ENCODE data around the gene EPHA4.
A peak's percentile ranks its signal among the peaks of the same experiment; 100 is the strongest.

EPHA4 gene

DNA sequence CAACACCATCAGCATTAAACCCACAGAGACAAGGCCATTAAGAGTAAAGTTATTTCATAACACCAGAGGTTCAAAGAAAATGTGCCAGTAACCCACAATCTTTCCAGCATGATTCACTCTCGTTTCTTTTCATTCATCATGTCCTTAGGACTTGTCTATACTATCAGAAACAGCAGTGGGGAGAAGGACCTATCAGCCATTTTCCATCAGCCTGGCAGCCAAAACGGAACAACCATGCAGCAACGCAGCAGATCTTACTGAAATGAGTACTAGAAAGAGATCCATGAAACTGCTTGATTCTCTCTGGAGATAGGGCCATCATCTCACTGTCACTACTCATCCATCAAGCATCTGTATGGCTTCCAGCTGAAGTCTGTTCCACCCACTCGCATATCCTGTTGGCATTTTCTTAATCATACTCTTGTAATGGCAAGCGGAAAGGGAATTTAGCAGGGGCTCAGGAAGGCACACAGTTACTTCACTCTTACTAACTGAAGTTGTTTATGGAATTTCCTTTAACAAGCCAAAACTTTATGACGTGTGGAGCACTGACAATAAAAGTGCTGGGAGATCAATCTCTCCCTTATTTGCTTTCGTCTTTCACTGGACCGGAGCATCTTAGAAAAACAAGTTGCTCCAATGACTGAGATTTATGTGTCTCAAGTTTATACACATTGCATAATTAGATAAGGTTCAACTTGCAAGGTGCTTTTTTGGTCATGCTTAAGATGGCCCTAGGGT, 69.7 kb downstream of the EPHA4 start:
- DNase-seq, result no peak

DNA sequence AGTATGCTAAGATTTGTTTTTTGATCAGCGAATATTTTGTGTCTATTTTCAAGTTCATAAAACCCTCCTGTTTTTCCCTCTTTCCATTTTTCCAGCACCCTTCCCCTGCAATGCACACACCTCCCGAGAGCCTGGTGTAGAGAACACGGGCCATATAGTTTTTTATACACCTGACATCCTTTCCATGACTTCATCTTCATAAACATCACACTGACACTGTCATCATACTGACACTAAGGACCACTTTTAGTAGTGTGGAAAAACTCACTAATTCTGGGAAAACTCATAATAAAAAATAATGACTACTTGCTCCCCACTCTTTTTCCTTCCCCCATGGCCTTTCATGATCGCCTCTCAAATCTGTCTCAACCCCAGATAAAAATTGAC, 70.2 kb downstream of the EPHA4 start:
- no peak for DNase-seq

DNA sequence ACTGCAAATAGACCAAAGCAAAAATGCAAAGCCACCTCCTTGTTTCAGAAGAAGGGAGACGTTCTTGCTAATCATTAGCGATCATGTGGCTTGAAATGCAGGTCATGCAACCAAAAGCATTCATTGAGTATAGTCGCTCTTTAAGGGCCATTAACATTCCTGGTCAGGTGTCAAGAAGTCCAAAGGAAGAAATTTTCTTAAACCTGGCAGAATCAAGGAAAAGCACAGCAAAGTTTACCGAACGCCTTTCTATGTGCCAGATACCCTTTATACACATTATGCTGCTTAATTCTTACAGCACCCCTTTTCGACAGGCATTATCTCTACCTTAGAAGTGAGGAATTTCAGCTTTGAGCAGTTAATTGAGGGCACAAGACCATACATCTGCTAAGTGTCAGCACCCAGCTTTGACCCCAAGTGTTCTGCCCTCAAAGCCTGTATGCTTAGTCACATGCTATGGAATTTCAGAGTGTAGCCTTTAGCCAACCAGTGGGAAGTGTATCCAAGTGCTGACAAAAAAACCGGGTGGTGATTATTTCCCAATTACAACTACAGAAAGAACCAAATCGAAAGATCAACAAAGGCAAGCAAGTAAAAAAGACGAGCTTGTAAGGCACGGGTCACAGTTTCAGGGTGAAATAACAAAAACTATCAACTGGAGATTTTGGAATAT, 70.8 kb downstream of the EPHA4 start:
- peak; percentile 83 for DNase-seq

DNA sequence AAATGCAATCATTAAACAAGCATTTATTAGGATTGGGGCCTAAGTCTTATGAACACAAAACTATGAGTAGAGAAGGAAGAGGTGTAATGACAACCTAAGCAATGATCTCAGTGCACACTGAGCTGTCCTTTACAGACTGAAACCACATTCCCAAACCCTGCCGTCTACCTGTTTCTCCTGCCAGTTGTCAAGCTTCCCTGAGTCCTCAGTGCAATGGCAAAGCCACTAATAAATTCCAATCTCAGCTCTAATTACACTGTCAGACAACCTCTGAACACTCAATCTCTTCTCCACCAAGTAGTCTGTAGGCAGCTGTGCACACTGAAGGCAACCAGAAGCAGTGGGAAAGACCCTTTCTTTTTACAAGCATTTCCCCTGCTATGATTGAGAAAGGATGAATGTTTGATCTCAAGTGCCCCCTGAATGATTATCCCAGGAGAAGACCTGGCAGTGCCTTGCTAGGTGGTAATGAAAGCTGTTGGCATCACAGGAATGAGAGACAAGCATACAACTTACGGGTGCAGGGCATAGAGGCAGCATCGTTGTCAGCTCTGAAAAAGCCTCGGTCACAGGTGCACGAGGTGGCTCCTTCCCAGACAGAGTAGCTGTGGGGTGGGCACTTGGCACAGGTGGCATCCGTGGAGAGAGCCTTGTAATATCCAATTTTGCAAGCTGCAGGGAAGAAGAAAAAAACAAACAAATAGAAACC, 71.4 kb downstream of the EPHA4 start:
- peak; percentile 68 for DNase-seq

DNA sequence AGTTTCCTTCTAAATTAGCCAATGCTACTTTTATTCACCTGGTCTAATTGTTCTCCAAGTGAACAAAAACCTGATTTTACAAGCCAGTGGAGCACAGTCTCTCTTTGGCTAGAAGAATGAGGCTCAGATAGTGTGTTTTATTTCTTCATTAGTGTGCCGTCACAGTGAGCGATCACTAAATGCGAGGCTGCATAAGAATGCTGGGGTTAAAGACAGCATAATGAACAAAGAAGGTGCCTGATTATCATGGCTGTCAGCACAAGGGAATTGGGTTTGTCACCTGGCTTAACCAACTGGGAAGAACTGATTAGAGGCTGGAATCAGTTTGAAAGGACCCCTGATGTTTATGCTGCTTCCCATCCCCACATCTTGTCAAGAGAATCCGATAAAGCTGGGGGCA, 76.4 kb downstream of the EPHA4 start:
- no peak for DNase-seq

DNA sequence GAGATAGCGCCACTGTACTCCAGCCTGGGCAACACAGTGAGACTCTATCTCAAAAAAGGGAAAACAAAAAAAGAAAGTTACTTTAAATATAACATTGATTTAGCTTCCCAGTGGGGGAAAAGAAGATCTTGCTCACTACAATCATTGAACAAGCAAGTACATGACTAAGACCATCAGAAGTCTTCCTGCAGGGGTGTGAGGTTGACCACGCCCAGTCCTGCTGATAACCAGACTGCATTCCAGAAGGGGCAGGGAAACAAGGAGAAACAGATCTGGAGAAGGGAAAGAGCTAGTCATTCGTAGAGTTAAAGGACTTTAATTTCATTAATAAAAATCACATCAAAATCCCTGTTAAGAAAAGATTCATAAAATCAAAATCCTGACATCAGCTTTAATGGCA, 77.5 kb downstream of the EPHA4 start:
- DNase-seq, result peak; percentile 76

DNA sequence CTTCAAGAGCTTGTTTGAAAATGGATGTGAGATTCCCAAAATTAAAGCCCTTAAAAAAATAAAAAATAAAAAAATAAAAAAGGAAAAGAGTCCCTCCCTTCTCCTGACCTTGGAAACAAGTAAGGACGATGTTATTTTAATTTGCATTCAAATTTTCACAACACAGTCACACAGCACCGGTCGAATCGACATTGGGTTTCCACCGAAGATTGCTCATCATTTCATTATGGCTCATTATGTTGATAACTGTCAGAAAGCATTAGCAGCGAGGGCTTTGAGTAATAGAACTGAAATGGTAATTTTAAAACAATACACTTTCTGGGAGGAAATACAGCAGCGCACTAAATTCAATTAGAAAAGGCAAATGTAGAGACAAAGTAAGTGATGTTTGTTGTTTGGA, 78.7 kb downstream of the EPHA4 start:
- DNase-seq, result no peak

DNA sequence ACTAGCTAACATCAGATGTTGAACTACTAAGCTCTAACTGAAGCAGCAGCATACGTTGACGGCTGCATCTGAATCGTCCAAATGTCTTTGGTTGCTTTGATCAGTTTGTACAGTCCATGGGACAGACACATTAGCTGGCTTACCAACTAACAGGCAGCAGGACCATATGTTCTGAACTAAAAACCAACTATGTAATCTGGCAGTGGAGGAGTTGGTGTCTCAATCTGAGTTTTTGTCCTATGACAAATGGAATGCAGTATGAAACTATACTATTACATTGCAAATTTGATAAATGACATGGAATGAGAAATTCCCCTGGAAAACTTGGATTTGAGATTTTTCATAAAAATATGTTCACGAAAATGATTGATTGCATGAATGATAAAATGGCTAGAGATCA, 79.5 kb downstream of the EPHA4 start:
- DNase-seq, result no peak

DNA sequence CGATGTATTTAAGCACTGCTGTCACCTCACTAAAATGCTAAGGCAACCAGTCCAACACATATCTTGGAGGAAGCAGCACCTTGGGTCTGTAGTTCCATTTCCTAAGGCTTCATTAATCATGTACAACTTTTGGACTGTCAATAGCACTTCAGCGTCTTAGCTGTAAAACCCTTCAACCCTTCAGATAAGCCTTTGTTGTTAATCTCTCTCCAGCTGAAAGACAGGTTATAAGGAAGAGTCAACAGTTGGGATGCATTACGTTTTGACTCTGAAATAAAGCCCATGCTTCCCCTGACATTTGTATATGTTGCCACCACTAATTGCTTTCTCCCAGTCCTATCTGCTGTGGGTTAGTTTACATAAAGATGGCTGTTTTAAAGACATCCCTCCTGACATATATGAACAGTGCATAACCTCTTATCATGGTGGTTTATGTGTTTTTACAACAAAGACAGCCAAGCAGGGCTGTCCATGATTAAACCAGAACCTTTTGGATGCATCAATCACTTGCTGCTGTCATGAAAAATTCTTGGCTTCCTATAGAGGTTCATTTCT, 81.5 kb downstream of the EPHA4 start:
- no peak for DNase-seq

DNA sequence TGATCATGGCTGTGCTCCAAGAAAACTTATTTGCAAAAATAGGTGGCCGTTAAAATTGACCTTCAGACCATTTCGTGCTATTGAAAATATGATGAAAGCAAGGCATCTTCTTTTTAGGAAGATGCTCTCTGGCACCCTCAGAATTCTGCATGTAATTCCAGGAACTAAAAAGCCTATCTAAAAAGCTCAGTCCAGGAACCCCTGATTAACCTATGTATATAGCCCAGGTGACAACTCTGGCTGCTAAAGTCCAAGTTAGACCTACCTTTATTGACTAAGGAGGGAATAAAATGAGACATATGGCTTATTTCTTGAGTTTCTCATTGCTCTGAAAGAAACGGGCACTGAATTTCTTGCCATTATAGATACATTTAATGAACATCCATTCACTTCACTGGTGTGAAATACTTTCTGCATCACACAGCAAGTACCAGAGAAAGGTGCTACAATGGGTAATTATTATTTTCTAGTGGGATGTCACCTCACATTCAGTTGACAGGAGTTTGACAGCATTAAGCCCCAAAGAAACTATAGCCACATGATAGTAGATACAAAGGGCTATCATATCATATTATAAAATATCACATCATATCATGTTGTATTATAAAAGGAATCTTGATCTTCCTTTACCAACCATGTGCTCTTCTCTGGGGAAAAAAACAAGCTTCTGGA, 83.8 kb downstream of the EPHA4 start:
- no peak for DNase-seq

DNA sequence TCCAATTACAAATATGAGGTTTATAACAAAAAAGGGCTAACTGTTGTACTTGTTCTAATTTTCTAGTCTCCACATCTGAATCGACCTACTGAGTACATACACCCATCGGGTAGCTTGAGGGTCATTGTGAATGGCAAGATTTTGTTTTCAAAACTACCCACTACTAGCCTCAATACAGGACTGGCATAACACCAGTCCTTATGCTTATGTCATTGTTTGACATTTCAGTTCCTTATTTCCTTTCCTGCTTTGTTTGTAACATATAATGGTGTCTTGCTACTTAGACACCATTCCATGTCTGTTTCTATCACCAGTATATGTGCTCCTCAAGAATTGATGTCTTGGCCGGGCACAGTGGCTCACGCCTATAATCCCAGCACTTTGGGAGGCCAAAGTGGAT, 86.0 kb downstream of the EPHA4 start:
- no peak for DNase-seq

DNA sequence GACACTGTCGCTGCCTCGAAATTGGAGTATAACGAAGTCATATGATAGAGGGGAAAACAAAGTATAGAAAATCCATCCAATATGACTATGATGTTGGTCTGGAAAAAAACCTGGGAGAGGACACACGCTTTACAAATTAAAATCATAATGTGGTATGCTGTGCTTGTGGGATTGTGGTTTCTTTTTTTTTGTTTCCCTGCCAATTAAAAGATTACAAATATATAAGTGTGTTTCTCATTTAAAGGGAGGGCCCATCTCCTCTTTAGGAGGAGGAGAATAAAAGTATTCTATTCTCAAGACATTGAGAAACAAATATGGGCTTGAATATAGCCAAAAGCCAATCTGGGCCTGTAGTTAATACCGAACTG, 86.6 kb downstream of the EPHA4 start:
- DNase-seq, result no peak

DNA sequence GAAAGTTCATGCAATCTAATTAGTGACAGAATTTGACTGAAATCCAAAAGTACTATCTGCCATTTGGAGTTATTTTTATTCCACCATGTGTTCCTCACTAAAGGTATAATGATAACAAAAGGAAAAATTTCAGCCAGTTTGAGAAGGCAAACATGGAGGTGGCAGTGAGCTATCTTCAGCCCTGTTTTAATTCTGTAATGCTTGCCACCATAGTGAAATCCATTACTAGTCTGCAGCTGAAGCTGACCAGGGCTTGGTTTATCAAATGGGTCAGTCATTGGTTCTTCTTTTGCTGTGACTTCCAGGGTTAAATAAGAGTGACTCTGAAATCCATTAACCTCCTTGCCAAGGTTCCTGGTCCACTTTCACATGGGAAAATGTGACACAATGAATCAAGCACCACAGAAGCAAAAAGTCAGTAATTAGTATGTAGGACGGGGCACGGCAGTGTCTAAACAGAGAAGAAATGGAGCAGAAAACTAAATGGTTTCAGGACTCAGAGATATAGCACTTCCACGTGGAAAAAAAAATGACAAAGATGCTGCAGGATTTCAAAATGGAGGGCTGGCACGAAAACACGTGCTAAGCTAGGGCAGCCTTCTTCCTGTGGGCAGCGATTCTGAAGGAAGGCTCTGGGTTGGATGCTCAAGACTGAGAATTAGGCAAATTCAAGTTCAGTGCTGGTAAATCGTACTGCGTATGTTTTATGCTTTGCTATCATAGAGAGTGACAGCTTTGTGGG, 87.2 kb downstream of the EPHA4 start:
- no peak for DNase-seq

DNA sequence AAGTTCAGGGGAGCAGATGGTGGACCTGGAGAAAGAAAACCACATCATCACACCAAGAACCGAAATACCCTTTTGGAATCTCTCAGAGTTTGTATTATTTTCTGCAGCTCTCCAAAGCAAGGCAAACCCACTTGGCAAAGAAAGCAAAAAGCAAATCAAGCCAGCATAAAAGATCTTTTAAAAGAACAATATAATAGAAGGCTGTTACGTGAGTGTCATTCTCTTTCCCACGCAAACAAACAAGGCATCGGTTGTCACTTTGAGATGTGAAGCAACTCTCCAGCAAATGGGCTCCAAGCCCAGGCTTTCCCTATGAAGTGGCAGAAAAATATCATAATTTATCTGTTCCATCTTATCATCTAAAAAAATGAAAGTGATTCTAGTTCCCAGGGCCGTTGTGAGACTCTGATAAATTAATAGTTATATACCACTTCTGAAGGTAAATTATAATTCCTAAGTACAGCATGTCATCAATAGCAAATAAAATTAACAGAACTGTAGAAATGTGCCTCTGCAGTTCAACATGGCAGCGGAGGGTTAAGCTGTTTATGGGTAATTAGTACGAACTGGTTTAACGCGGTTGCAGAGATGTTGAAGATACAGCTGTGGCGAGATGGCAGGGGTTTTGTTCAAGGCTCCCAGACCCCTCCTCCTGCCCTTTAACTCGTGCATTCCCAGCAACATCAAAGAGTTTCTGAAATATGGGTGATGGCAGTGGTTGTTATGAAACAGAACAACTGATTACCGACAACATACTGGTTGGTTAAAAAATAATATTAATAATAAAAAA, 89.2 kb downstream of the EPHA4 start:
- no peak for DNase-seq

DNA sequence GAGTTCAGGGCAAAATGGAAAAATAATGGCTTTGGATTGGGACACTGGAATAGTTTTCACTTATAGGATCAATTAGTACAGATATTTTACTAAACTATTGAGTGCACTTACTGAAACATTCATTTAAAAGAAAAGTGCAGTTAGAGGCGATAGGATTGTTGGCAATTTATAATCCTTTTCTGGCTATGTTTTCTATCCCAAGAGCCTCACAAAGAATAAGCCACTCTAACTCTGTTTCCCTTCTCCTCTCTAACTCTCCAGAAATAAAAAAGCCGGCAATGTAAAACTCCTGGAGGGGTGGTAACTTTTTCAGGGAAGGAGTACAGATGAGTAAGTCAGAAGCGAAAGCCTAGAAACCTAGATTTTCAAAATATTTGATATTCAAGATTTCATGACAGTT, 91.3 kb downstream of the EPHA4 start:
- no peak for DNase-seq

DNA sequence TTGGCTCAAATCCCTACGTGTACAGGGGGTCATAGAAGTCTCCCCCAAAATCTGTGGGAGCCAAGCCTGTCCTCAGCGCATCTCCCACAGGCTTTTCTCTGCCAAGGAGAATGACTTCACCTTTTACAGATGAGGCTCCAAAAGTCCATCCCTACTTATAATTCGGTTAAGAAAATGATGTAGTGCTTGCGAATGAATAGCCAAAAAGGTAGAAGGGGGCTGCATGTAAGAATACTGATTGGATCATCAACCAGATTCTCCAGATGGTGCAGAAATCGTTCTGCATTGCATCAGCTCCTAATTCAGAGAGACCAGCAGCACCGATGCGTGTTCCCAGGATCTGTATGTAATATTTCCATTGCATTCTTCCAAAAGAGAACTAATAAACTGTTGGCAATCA, 91.9 kb downstream of the EPHA4 start:
- no peak for DNase-seq

DNA sequence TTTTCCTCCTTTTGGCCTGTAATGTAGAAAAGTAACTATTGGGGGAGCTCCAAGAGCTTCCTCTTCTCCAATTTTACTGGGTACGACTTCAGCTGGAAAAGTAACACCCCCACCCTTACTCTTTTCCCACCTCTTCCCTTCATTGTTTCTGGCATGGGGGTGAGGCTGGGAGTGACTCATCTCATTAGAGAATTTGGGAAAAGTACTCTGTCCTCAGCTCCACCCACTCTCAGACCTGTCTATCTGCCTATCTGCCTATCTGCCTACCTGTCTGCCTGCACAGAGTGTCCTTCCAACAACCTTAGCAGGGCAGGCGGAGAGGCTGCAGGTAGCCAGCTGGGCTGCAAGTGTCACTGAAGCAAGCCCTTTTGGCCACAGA, 93.6 kb downstream of the EPHA4 start:
- peak; percentile 63 for DNase-seq

DNA sequence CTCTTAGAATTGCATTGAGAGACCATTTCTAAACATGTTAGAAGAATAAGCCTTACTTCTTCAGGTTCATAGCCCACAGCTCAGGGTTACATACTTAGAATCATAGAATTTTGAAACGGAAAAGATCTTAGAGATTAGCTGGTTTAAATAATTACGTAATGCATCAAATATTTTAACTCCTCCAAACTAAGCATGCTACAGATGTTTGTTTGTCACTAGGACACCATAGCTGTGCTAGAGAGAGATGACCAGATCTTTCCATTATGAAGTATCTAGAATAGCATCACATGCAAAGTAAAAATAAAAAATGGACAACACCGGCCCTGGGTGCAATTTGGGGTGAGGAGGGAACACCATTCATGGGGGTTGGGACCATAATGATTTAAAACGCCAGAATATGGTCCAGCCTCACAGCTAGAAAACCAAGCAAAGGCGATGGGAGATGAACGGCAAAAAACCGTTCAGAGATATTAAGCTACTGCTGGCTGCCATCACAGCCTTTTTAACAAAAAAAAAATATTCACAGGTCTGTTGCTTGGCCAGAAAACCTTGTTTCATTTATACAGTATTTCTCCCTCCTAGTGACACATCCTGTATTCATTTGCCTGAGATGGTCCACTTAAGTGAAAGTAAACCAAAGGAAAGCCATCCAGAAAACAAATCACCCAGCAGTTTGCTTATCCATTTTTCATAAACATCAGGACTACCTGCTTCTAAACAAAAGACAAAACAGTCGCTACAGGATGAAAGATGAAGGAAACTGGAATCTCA, 94.2 kb downstream of the EPHA4 start:
- DNase-seq, result no peak

DNA sequence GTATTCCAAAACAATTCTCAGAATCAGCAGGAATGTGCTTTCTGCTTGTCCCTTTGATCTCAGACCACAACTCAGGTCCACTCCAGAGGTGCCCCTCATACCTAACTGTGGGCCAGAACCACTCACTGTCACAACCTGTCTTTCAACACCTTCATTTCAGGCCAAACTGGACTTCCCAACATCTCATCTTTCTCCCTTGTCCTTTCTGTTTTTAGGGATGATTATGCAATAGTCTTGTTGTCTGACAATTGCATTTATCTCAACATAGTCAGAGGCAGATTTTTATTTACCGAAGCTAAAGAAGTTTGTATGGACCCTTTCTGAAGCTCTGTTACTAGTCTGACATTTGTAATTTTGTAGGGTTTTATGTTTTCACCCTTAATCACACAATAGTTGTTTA, 95.9 kb downstream of the EPHA4 start:
- no peak for DNase-seq

DNA sequence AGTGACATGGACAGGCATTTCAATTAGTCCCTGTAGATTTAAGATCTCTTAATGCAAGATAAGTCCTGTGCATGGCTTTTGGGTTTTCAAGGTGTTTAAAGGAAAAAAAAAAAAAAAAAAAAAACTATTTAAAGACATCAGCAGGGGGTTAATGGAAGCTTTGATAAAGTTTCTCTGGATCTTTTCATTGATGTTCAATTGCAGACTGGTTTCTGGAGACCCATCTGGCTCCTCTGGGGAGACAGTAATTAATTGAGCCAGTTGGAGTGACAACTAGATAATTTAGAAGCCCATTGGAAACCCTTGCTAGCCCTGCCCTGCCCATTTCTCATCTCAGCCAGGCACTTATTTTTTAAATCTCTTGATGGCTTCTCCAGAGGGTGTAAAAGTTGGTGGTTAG, 98.7 kb downstream of the EPHA4 start:
- DNase-seq, result no peak

DNA sequence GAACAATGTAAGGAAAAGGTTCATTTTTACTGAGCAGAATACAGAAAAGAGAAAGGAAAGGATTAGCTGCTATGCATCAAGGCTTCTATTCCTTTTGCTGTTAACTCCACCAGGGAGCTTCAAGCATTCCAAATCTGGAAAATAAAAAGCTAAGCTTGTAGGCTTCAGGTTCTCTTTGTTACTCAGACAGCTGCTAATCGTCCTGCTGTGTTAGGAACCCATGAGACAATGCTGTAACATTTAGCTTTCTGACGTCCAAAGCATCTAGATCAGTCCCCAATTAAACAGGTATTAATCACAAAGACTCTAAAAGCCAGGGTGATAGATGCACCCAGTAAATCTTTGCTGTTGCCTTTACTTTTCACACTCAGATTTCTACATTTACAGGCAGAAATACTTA, 103.8 kb downstream of the EPHA4 start:
- no peak for DNase-seq

Data from islet precursor cell (in vitro differentiated cells).